Subcutaneous adipose tissue (tissue), 4 donors: ENCODE results near the gene TSPAN11. TPM values are rescaled to one million over a fixed set of nuclear protein-coding genes. Genes with fewer than 3 reads are reported as not detected.

Experiments
- CTCF ChIP-seq: fragments of 450-650 bp; IDR thresholded peaks from one replicate; pipeline ENCODE4 v1.5.1; 2016; ENCODE audit warnings: low read depth, mild to moderate bottlenecking, control low read depth, antibody characterized with exemption, moderate library complexity
- total RNA-seq, 4 donors: library from RNA; depleted of rRNA; stranded (reverse); fragments of >200 nt; gene quantifications; one replicate each; pipeline ENCODE4 v1.1.0, GENCODE V29; 2016

TSPAN11 gene
- 1 to 10 TPM in 1 of 4 donors, under 1 TPM in 2, not detected in 1; 0.19 to 1.4 (median 0.22) TPM for total RNA-seq

GRCh38 chr12:30926243-30927221 is at the start of gene TSPAN11:
Gene TSPAN11 (plus strand): TSS chr12:30926748. CDS start chr12:30953992, 27,244 bp downstream.
- no peak for TF ChIP-seq CTCF

- no peak for TF ChIP-seq CTCF
Measured at GRCh38 chr12:30877105-30877875, 49.3 kb upstream of the TSPAN11 start.

- TF ChIP-seq CTCF: no peak
Measured at GRCh38 chr12:30878024-30878423, 48.5 kb upstream of the TSPAN11 start.

GRCh38 chr12:30880061-30880460 is 46.5 kb upstream of the TSPAN11 start:
- no peak for TF ChIP-seq CTCF

- TF ChIP-seq CTCF: no peak
Measured at GRCh38 chr12:30880813-30881212, 45.7 kb upstream of the TSPAN11 start.

- TF ChIP-seq CTCF: no peak
Measured at GRCh38 chr12:30882706-30883105, 43.8 kb upstream of the TSPAN11 start.

GRCh38 chr12:30884799-30885198 is 41.7 kb upstream of the TSPAN11 start:
- no peak for TF ChIP-seq CTCF
